GM19463 (cell line): Measurements from ENCODE around the gene NEURL2.
"Not testable (repeated sequence)": the region's sequence is repeated elsewhere in the genome, so short reads cannot be mapped to it uniquely, and the experiment has no call there.

Source experiments
- ATAC-seq: cut with Tn5 transposase; IDR thresholded peaks from one replicate; pipeline ENCODE4 v1.9.1; 2021; ENCODE audit warnings: mild to moderate bottlenecking, moderate library complexity; ENCODE audit not compliant: unreplicated experiment

The NEURL2 gene

GRCh38 chr20:45890985-45891983, at the start of gene NEURL2, which contains the start of gene CTSA:
Gene NEURL2, minus strand, starts transcription at chr20:45891208. Its CDS starts 217 bp downstream, at chr20:45890991.
Gene CTSA, plus strand, starts transcription at chr20:45891335. Its CDS starts 234 bp downstream, at chr20:45891569.
- ATAC-seq, result peak; percentile 80

DNA sequence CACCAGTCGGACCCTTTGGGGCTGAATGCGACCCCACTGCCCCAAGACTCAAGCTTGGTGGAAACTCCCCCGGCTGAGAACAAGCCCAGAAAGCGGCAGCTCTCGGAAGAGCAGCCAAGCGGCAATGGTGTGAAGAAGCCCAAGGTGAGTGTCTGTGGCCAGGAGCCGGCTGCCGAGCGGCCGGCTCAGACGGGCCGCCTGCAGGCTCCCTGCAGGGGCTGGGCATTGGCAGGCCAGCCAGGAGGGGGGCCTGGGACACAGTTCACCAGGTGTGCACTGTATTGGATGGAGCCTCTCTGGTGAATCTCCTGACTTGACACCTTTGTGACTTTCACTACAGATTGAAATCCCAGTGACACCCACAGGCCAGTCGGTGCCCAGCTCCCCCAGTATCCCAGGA, 49.5 kb upstream of the NEURL2 start:
- no peak for ATAC-seq

DNA sequence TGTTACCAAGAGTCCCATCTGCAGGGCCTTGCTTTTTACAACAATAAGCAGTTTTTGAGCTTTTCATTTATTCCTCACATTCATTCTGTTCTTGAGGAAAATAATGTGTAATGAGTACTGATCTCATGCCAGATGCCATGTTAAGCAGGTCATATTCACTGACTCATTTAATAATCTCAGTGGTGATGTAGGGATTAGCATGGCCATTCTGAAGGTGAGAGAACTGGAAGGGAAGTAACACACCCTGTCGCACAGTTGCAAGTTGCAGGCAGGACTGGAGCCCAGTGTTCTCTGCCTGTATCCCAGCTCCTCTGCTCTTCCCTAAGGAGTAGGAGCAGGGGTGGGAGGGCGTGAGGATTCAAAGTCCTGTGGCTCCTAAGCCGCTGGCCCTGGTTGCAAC, 49.0 kb upstream of the NEURL2 start:
- ATAC-seq, result no peak

DNA sequence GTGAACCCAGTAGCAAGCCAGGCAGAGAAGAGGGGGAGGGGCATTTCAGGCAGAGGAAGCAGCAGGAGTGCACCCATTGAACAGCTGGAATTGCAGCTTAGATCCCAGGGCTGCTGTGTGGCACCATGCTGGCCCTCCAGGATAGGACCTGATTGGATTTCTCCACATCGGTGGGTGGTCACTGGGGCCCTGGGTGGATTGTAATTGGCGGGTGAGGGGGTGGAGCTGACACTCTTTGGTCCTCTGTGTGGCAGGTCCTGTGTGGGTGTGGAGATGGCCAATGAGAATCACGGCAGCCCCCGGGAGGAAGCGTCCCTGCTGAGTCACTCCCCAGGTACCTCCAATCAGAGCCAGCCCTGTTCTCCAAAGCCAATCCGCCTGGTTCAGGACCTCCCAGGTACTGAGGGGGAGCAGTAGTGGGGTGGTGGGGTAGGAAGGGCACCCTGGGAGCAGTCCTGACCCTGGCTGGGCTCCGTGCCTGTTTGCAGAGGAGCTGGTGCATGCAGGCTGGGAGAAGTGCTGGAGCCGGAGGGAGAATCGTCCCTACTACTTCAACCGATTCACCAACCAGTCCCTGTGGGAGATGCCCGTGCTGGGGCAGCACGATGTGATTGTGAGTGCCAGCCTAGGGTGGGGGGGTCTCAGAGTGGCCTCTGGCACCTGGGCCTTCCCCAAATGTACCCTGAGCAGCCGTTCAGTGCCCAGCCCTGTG, 47.9 kb upstream of the NEURL2 start:
- no peak for ATAC-seq

DNA sequence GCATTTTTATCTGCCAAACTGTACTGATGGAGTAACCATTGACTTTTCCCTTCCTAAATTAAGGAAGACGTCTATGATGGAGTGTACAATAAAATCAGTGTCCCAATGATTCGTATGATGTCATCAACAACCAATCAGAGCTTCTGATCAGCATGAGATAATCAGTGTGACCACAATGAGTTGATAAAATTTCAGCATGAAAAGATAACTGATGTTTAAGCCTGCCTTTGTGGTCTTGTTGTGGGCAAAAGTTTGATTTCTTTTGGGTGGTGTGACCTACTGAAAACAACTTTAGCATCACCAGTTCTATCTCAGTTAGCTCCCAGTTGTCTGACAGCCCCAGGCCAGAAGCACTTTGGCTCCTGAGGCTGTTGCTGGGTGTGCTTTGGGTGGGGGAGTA, 46.8 kb upstream of the NEURL2 start:
- ATAC-seq, result no peak

DNA sequence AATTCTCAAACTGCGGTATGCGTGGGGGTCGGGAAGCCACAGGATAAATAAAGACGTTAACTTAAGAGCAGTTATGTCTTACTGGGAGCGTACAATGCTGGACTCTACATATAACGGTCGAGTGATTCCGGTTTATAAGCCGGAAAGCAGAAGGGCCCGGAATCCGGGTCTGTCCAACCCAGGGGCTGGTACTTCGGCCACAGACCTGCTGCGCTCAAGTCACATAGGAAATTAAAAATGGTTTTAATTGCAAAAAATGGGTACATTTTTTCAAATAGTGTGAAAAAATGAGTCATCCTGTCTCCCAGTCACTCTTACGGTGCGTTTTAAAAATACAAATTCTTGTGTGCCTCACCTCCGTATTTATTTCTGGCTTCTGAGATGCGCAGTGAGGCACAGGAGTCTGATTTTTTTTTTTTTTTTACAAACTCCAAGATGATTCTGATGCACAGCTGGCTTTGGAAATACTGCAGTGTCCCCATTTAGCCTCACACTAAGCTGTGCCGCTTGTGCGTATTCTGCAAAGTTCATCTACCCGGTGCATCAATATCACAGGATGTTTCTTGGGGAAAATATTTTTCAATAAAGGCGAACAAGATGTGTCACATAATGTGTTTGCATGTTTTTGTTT, 44.5 kb upstream of the NEURL2 start:
- no peak for ATAC-seq

GRCh38 chr20:45934586-45935415, 43.8 kb upstream of the NEURL2 start, which contains the start of gene PCIF1:
Gene PCIF1, plus strand, starts transcription at chr20:45934683. Its CDS starts 4,317 bp downstream, at chr20:45939000.
- peak; percentile 75 for ATAC-seq

- ATAC-seq, result no peak
These were observed 43.1 kb upstream of the NEURL2 start for GRCh38 chr20:45934046-45934585.

DNA sequence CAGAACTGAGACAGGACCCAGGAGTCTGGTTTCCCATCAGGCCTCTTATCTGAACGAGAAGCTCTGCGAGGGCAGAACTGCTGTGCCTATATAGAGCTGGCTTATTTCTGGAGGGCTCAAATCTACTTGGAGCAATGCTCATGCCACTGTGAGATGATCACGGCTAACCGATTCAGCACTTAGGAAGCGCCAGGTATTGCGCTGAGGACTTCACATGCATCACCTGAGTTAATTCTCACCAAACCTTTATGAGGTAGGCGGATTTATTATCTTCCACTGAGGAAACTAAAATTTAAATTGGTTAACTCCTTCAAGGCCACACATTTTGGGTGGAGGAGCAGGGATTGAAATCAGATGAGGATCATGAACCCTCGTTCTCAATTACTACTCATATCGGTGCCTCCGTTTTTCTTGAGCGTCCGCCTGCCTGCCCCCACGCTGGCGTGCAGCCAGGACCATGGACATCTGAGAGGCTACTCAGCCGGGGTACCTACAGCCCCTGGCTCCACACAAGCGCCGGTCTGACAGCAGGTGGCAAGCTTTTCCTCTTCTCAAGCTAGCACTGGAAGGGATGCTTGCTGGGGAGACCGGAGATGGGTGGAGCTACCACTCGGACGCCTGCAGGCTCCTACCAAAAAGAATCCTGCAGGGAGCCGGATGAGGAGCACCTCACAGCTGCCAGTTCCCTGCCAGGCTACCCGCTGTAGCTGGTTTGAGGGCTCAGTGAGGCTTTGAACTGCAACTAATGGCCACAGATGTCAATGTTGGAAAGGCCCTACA, 42.4 kb upstream of the NEURL2 start:
- no peak for ATAC-seq

GRCh38 chr20:45931680-45932079, 40.7 kb upstream of the NEURL2 start:
- ATAC-seq, result not testable (repeated sequence)

DNA sequence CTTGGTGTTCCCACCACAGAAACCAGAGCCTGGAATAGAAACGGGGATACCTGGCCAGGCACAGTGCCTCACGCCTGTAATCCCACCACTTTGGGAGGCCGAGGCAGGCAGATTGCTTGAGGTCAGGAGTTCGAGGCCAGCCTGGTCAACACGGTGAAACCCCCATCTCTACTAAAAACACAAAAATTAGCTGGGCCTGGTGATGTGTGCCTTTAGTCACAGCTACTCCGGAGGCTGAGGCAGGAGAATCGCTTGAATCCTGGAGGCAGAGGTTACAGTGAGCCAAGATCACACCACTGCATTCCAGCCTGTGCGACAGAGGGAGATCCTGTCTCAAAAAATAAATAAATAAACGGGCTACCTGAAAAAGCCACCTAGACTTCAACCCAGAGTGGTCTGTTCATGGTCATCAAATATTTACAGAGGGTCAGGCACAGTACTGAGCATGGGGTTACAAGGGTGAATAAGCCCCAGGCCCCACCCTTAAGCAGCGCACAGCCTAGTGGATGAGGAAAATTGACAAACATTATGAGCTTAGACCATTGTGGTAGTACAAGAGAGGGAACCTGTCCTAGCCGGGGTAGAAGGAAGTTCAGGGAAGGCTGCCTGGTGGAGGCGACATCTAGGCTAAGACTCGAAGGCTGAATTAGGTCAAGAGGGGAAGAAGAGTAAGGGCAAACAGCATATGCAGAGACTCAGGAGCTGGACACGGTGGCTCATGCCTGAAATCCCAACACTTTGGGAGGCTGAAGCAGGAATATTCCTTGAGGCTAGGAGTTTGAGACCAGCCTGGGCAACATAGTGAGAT, 36.3 kb upstream of the NEURL2 start:
- ATAC-seq, result no peak

GRCh38 chr20:45926731-45927070, 35.7 kb upstream of the NEURL2 start:
- no peak for ATAC-seq

DNA sequence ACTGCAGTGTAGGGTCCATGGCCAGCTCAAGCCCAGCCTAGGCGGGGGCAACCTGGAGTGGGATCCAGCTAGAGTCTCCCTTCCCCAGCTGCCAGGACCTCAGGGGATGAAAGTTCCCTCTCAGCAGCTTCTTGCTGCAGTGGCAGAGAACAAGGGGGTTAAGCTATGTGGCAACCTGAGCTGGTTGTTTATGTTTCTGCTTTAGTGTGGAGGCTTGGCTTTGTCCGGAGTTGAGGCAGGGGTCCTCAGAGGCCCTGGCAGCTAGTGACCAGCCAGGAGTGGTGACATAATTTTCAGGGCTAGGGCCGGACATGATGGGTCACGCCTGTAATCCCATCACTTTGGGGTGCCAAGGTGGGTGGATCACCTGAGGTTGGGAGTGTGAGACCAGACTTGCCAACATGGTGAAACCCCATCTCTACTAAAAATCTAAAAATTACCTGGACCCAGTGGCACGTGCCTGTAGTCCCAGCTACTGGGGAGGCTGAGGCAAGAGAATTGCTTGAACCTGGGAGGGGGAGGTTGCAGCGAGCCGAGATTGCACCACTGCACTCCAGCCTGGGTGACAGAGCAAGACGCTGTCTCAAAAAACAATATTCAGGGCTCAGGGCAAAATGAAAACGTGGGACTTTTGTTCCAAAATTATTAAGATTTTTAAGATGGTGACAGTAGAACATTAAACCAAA, 35.0 kb upstream of the NEURL2 start:
- ATAC-seq, result no peak

- no peak for ATAC-seq
These were observed 33.6 kb upstream of the NEURL2 start for GRCh38 chr20:45924391-45925261.

- ATAC-seq, result no peak
These were observed 30.6 kb upstream of the NEURL2 start for GRCh38 chr20:45921337-45922189.
